GM19467 (cell line): Measurements from ENCODE around the gene MEIS3.
"Not testable (repeated sequence)": the region's sequence is repeated elsewhere in the genome, so short reads cannot be mapped to it uniquely, and the experiment has no call there.

ENCODE experiments used
- ATAC-seq: cut with Tn5 transposase; IDR thresholded peaks from one replicate; pipeline ENCODE4 v1.9.1; 2021; ENCODE audit warnings: mild to moderate bottlenecking, moderate library complexity; ENCODE audit not compliant: unreplicated experiment

MEIS3 gene

DNA sequence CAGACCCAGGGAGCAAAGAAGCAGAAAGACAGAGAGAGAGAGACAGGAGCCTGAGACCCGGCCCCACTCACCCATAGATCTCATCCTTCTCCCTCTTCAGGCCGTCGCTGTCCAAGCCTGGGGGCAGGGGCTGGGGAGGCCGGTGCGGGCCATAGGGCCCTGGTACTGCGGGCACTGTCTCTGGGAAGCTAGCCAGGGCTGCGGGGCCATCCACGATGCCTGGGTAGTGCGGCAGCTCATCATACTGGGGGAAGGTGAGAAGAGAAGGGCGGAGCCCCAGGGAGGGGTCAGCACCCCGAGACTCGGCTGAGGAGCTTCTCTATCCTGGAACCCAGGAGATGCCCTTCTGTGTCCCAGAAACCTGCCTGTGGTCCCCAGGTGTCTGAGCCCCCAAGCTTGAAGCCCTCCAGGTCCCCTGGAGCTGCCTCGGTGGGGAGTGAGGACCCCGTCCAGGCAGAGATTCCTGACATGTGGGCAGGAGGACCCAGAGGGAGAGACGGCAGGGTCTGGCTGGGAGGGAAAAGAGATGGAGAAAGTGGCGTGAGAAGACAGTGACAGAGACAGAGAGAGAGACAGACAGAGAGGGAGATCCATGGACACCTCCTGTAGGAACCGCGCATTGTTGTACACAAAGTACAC is 2.1 kb downstream of the MEIS3 start:
- ATAC-seq: no peak

DNA sequence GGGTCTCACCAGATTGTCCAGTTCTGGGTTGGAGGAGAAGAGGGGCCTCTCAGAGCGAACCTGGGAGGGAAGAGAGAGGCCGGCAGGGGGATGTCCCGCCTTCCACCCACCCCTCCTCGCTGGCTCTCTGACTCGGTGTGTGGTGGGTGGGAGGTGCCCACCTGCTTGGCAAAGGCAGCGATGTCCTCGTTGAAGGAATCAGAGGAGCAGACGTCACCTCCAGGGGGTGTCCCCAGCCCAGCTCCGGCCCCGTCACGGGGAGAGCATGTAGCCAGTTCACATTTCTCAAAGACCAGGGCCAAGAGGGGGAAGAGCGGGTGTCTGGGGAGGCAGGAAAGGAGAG is 2.7 kb downstream of the MEIS3 start:
- ATAC-seq: no peak

DNA sequence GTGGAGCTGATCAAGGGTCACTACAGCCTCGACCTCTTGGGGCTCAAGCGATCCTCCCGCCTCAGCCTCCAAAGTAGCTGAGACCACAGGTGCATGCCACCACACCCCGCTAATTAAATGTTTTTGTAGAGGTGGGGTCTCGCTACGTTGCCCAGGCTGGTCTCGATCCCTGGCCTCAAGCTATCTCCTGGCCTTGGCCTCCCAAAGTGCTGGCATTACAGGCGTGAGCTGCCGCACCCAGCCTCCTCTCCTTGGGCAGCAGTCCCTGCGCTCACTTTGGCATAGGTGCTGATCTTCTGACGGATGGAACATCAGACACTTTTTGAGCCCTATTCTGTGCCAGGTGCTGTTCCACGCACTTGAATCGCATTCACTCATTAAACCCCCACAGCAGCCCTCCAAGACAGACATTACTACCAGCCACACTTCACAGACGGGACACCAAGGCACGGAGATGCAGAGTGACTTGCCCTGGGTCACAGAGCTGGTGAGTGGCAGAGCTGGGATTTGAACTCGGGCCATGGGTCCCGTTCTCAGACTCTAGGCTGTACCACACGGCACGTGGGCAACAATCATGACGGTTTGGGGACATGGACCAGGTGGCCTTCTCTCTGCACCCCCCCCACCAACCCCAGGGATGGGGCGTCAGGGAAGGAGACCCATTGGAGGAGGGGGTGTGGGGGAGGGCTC is 3.2 kb downstream of the MEIS3 start:
- no peak for ATAC-seq

DNA sequence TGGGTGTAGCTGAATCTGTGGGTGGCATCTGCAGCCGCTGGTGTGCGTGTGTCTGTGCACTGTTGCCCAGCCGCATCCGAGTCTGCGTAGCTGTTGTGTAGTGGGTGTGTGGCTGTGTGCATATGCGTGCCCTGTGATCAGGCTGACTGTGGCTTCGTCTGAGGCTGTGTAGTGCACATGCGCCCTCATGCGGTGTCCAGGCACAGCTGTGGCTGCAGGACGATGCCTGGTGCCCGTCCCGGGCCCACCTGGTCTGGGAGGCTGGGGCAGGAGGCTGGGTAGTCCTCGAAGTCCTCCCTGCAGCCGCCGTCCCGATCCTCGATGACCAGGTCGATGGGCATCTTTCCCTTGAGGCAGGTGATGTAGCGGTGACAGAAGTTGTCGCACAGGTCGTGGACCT is 4.9 kb downstream of the MEIS3 start:
- ATAC-seq: no peak

DNA sequence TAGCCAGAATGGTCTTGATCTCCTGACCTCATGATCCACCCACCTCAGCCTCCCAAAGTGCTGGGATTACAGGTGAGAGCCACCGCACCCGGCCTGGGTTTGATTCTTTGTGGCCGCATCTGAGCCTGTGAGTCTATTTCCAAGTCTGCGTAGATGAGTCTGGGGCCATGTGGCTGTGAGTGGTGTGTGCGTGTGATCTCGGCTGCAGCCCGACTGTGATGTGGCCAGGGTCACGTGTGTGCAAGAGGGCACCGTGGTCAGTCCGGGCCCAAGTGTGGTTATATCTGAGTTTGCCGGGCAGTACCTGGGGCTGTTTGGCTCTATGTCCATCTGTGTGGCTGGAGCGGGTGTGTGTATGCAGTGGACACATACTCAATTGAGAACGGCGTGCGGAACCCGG is 5.4 kb downstream of the MEIS3 start:
- no peak for ATAC-seq

DNA sequence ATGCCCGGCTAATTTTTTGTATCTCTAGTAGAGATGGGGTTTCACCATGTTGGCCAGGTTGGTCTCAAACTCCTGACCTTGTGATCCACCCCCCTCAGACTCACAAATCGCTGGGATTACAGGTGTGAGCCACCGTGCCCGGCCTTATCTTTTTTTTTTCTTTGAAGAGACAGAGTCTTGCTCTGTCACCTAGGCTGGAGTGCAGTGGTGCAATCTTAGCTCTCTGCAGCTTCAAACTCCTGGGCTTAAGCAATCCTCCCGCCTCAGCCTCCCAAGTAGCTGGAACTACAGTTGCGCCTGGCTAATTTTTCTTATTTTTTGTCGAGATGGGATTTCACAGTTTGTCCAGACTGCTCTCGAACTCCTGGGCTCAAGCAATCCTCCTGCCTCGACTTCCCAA is 7.6 kb downstream of the MEIS3 start:
- not testable (repeated sequence) for ATAC-seq

DNA sequence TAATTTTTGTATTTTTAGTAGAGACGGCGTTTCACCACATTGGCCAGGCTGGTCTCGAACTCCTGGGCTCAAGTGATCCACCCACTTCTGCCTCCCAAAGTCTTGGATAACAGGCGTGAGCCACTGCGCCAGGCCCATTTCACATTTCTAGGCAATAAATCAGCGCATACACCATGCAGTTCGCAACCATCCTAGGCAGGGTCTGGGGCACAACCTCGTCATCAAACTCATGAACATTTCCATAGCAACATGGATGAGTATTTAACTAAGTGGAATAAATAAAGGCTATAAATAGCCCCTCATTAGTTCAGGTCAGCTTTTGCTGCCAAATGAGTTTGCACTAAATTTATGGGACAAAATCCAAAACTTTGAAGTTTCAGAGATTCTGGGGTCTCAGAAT is 8.2 kb downstream of the MEIS3 start:
- no peak for ATAC-seq

DNA sequence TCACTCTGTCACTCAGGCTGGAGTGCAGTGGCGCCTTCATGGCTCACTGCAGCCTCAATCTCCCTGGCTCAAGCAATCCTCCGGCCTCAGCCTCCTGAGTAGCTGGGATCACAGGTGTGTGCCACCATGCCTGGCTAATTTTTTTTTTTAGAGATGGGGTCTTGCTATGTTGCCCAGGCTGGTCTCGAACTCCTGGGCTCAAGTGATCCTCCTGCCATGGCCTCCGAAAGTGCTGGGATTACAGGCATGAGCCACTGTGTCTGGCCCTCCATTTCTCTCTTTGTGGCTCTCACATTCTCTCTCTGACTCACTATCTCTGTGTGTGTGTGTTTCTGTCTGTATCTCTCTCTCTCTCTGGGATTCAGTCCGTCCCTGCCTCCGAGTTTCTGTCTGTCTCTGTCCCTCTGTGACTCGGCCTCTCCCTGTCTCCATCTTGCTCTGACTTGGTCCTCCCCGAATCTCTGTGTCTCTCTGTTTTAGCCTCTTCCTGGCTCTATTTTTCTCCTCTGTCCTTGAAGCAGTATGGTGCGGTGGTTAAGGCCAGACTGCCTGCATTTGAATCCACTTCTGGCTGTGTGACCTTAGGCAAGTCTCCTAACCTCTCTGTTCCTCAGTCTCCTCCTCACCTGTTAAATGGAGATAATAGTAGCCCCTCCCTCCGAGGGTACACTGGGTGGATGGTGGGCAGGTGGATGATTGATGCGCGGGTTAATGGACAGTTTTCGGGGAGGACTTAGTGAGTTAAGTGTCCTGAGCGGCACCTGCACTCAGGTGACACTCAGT is 11.0 kb downstream of the MEIS3 start:
- ATAC-seq: no peak

DNA sequence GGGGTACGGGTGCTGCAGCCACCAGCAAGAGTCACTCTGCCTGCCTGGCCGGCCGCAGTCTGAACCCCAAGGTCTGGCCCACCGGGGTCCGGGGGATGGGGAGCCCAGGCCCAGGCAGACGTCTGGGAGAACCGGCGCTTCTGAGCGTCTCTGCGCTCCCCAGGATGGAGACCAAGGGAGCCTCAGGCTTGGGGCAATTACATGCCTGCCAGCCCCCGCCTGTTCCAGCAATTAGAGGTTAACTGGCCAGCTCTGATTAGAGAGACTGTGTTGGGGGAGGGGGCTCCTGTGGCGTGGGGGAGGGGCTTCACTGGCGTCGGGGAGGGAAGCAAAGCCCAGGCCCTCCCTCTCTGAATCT is 11.9 kb downstream of the MEIS3 start:
- no peak for ATAC-seq

DNA sequence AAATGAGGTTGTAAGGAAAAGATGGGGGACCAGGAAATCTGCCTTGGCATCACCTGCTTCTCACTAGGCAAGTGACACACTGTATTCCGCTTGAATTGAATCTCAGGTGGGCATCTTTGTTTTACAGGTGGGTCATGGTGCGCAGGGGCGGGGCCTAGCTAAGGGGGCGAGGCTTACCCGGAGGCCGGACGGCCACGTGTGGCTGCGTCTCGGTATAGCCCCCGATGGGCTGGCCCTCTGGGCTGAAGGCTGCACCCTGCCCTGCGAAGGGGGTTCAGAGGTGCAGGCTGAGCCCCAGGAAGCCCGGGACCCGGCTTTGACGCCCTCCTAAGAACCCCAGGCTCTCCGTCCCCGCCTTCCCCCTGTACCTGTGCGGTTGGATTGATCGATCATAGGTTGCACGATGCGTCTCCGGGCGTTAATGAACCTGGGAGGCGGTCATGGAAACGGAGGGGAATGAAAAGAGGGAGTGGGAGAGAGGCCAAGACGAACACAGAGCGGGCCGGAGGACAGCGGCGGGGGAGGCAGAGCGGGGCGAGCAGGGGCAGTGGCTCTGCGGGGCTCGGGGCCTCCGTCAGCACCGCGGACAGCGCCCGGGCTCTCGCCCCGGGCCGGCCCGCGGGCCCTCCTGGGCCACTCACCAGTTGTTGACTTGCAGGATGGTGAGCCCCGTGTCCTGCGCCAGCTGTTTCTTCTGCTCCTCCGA is 12.5 kb downstream of the MEIS3 start:
- ATAC-seq: no peak

DNA sequence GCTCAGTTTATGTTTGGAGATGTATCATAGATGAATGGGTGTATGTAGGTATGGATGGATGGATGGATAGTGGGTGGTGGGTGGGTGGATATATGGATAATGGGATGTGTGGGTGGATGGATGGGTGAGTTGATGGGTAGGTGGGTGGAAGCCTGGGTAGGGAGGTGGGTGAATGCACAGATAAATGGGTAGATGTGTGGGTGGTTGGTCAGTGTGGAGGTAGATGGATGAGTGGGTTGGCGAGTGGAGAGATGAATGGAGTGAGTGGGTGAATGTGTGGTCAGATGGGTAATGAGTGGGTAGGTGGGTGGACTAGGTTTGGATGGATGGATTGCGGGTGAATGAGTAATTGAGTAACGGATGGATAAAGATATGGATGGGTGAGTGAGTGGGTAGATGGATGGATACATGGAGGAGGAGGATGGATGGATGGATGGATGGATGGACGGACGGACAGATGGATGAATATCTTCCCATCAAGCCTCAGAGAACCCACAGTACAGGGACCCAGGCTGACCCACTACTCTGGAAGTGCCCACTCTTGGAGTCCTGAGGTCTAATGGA is 13.4 kb downstream of the MEIS3 start:
- no peak for ATAC-seq

DNA sequence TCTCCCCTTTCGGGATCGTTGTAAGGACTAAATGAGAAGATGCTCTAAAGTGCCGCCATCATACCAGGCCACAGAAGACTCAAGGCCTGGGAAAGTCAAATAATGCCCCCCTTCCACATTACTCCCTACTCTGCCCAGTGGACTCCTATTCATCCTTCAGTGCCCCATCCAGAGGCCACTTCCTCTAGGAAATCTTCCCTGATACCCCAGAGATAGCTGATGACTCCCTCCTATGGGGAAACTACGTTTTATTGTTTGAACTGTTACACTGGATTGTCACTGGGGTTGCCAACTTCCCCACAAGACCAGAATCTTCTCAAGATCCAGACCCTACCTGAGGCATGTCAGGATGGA is 14.2 kb downstream of the MEIS3 start:
- no peak for ATAC-seq

DNA sequence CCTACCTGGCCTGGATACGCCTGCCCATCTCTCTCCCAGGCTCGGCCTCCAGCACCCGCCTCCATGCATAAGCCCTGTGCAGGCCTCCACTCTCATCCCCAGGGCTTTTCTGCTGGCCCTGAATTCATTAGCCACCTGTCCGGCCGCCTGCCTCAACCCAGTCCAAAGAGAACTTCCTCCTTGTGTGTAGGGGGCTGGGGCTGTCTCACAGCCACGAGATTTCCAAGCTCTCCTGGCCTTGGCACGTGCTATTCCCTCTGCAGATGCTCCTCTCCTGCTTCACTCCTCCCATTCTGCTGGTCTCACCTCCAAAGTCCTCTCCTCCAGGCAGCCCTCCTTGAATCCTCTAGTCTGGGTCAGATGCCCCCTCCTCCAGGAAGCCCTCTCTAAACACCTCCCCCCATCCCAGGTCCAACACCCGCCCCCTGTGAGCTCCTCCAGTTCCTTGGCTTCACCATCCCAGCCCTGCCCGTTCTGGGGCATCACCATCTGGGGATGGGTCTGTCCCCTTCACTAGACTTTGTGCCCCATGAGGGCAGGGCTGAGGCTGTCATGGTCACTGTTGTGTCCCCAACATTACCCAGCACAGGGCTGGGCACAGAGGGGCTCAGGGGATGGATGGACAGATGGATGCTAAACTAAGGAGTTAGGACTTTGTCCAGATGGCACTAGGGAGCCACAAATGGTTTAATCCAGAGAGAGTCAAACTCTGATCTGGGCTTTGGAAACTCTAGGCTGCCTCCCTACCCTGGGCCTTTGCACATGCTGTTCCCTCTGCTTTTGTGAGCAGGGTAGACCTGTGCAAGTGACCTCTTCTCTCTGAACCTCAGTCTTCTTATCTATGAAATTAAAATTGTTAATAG is 14.8 kb downstream of the MEIS3 start:
- ATAC-seq: no peak

DNA sequence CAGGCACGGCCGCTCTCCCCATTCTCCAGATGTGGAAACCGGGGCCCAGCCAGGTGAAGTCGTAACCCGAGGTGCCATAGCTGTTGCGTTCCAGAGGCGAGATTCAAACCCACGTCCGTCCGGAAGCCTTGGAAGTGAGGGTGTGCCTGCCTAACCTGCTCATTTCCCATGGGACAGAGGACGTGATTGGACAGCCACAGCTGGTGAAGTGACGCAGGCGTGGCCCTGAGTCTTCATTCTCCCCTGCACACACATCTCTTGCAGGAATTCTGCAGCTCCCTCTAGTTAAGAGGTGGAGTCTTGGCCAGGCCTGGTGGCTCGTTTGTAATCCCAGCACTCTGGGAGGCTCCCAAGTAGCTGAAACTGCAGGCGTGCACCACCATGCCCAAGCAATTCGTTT is 16.8 kb downstream of the MEIS3 start:
- ATAC-seq: no peak

DNA sequence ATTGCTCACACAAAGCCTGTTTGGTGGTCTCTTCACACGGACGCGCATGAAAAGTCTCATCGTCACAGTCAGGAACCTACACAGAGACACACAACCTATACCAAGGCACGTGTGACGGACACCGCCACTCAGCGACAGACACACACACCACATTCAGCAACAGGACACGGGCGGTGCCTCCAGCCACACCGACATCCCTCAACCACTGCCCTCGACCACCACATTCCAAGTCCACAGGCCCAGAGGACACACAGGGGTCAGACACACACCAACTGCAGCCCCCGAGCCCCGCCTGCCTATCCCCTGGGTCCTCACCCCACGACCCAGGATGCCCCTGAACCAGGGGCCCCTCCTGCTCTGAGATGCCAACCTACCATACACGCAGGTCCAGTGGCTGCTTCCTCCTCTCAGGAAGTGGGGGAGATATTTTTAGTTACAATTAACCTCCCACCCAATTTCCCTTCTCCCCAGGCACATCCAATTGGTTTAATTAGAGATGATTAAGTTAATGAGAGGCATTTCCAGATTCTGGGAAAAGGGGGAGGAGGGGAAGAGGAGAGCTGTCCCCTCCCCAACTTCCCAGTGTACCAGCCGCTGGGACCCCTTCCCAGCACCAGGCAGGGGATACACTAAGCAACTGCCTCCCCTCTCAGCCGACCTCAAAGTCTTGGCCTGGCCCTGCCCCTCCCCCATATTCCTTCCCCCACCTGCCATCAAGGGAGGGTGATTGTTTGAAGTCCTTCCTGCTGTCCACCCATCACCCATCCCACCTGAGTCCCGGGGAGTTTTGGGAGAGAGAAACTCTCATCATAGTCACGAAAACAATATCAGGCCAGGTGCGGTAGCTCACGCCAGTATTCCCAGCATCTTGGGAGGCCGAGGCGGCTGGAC is 20.4 kb downstream of the MEIS3 start:
- ATAC-seq: no peak

DNA sequence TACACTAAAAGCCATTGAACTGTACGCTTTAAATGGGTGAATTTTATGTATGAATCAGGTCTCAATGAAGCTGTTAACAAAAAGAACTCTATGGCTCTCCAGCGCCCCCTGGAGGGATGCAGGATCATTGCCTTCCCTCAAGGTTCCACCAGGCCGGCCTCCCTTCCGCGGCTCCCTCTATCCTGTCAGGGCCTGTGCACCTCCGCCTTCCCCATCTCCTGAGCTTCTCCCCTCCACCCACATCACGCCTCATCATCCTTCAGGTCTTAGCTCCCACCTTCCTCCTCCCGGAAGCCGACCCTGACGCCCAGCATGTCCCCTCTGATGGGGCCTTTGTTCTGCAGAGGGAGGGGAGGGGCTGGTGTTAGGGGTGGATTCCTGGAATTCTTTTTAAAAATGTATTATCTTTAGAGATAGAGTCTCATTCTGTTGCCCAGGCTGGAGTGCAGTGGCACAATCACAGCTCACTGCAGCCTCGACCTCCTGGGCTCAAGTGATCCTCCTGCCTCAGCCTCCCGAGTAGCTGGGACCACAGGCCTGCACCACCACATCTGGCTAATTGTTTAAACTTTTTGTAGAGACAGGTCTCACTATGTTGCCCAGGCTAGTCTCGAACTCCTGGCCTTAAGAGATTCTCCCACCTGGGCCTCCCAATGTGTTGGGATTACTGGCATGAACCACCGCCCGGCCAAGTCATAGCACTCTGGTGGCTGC is 27.7 kb downstream of the MEIS3 start:
- no peak for ATAC-seq

DNA sequence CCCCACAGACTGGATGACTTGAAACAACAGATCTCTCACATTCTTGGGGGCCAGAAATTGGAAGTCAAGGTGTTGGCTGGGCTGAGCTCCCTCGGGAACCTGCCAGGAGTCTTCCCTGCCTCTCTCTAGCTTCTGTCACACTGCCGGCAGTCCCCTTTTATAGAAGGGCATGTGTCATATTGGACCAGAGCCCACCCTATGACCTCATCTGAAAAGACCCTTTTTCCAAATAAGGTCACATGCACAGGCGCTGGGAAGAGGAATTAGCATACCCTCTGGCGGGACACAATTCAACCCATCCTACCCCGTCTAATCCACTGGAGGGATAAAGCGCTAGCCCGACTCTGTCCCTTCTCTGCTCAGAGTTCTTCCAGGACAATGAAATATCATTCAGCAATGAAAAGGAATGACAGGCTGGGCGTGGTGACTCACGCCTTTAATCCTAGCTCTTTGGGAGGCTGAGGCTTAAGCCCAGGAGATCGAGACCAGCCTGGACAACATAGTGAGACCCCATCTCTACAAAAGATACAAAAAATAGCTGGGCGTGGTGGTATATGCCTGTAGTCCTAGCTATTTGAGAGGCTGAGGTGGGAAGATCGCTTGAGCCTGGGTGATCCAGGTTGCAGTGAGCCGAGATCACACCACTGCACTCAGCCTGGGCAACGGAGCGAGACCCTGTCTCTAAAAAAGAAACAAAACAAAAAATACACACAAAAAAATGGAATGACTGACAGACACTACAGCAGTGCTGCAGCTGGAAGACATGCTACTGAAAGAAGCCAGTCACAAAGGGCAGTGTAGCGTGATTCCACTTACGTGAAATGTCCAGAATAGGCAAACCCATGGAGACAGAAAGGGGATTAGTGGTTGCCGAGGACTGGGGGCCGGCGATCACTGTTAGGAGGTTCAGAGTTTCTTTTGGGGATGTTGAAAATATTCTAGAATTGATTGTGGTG is 28.5 kb downstream of the MEIS3 start:
- ATAC-seq: no peak

DNA sequence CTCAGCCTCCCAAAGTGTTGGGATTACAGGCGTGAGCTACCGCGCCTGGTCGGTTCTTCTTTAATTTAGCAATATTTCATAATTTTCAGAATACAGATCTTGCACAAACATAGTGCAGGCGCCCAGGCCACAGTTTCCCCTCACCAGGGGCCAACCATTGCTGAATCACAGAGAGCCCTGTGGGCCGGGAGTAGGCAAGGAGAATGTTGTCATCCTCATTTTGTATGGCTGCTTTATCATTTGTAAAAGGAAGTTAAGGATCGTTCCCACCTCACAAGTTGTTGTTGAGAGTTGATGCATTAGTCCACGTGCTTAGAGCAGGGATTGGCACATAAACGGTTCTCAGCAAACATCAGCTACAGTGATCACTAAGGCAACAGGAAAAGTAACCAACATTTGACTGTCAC is 30.2 kb downstream of the MEIS3 start:
- ATAC-seq: no peak
